ENCODE measurements around the gene PKP1.
"Not testable (repeated sequence)": the region's sequence is repeated elsewhere in the genome, so short reads cannot be mapped to it uniquely, and the experiment has no call there.

The PKP1 gene, protein sequence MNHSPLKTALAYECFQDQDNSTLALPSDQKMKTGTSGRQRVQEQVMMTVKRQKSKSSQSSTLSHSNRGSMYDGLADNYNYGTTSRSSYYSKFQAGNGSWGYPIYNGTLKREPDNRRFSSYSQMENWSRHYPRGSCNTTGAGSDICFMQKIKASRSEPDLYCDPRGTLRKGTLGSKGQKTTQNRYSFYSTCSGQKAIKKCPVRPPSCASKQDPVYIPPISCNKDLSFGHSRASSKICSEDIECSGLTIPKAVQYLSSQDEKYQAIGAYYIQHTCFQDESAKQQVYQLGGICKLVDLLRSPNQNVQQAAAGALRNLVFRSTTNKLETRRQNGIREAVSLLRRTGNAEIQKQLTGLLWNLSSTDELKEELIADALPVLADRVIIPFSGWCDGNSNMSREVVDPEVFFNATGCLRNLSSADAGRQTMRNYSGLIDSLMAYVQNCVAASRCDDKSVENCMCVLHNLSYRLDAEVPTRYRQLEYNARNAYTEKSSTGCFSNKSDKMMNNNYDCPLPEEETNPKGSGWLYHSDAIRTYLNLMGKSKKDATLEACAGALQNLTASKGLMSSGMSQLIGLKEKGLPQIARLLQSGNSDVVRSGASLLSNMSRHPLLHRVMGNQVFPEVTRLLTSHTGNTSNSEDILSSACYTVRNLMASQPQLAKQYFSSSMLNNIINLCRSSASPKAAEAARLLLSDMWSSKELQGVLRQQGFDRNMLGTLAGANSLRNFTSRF

DNA sequence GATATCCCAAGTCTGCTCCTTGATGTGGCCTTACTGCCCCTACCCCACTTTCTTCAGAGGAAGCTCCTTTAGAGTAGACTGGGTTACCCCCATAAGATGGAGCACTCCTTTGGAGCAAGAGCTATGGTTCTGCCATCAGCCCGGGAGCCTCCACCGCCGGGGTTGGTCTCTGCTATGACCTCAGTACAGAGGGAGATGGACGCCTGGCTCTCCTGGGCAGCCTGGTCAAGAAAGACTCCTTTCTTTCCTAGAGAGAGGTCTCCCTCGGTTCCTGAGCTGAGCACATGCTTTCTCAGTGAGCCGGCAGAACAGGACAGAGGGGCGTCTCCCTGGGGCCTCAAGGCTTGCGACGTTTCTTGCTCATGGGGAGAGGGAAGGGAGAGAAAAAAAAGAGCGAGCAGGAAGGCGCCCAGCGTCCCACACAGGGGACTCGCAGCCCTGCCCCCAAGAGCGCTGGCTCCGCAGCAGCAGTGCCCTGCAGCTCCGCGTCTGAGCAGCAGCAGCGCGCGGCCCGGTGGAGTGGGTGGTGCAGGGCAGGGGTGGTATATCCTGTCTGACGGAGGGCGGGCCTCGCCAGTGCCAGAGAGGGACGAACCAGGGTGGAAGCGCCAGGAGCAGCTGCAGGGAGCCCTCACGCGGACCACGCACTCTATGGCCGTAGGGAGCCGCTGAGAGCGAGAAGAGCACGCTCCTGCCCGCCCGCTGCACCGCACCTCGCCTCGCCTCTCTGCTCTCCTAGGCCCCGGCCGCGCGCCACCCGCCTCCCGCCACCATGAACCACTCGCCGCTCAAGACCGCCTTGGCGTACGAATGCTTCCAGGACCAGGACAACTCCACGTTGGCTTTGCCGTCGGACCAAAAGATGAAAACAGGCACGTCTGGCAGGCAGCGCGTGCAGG lies at the start of gene PKP1:
Gene PKP1 (plus strand): TSS at position 576 of the 899 bp plus-strand sequence. CDS start 197 bp downstream, at position 773.
- Histone ChIP-seq H3K9me3 (ENCODE audit: control insufficient read depth, low read length) (no peaks in the 10 kb centered on the region), H3K9ac (ENCODE audit: low read length) (no peak within 1 kb of the TSS), H3K4me3 (ENCODE audit: low read length) (no peak within 1 kb of the TSS), H3K36me3 (ENCODE audit: control insufficient read depth, insufficient read depth, low read length) (no peaks in the 10 kb centered on the region), H3K4me1 (ENCODE audit: control insufficient read depth, insufficient read depth, low read length) (peaks cover 13% of the 10 kb centered on the region), H3K27me3 (ENCODE audit: control insufficient read depth, insufficient read depth, low read length) (peaks cover 45% of the 10 kb centered on the region)

DNA sequence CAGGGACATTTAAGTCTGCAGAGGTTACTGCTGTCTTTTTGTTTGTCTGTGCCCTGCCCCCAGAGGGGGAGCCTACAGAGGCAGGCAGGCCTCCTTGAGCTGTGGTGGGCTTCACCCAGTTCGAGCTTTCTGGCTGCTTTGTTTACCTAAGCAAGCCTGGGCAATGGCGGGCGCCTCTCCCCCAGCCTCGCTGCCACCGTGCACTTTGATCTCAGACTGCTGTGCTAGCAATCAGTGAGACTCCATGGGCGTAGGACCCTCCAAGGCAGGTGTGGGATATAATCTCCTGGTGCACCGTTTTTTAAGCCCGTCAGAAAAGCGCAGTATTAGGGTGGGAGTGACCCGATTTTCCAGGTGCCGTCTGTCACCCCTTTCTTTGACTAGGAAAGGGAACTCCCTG lies 43.7 kb upstream of the PKP1 start:
- H3K4me1 ChIP-seq (ENCODE audit: control insufficient read depth, insufficient read depth, low read length); H3K27me3 ChIP-seq (ENCODE audit: control insufficient read depth, insufficient read depth, low read length); H3K36me3 ChIP-seq (ENCODE audit: control insufficient read depth, insufficient read depth, low read length); H3K4me3 ChIP-seq (ENCODE audit: low read length); H3K9ac ChIP-seq (ENCODE audit: low read length); H3K9me3 ChIP-seq (ENCODE audit: control insufficient read depth, low read length): not testable (repeated sequence)

DNA sequence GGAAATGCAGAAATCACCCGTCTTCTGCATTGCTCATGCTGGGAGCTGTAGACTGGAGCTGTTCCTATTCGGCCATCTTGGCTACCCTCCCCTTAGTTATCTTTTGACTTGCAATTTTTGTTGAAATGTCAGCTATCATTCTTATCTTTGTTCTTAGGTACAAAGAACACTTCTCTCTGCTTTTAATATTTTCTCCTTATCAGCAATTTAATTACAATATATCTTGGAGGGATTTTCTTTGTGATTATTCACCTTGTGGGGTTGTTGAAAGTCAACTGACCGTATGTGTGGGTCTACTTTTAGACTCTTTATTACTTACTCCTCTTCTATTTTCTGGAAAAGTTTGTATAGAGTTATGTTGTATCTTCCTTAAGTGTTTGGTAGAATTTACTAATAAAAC lies 43.1 kb upstream of the PKP1 start:
- Histone ChIP-seq H3K4me1 (ENCODE audit: control insufficient read depth, insufficient read depth, low read length) (no peaks in the 10 kb centered on the region), H3K36me3 (ENCODE audit: control insufficient read depth, insufficient read depth, low read length) (no peaks in the 10 kb centered on the region), H3K27me3 (ENCODE audit: control insufficient read depth, insufficient read depth, low read length) (no peaks in the 10 kb centered on the region), H3K4me3 (ENCODE audit: low read length) (no peak overlapping the region), H3K9ac (ENCODE audit: low read length) (no peak overlapping the region), H3K9me3 (ENCODE audit: control insufficient read depth, low read length) (no peaks in the 10 kb centered on the region)

DNA sequence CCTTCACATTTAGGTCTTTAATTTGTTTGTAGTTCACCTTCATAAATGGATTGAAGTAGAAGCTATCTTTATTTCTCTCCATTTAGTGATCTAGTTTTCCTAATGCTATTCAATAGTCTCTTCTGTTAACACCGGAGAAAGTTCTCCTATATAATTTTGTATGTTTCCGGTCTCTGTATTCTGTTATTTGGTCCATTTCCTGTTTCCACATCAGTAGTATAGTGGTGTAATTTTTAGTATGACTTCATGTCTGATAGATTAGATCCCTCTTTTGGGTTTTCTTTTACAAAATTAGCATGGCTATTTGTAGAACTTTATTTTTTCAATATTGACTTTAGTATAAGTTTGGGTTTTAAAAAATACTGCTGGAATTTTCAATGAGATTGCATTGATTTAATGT lies 41.6 kb upstream of the PKP1 start:
- Histone ChIP-seq H3K4me3 (ENCODE audit: low read length) (no peak overlapping the region), H3K27me3 (ENCODE audit: control insufficient read depth, insufficient read depth, low read length) (no peaks in the 10 kb centered on the region), H3K9me3 (ENCODE audit: control insufficient read depth, low read length) (no peaks in the 10 kb centered on the region), H3K4me1 (ENCODE audit: control insufficient read depth, insufficient read depth, low read length) (no peaks in the 10 kb centered on the region), H3K36me3 (ENCODE audit: control insufficient read depth, insufficient read depth, low read length) (no peaks in the 10 kb centered on the region), H3K9ac (ENCODE audit: low read length) (no peak overlapping the region)

DNA sequence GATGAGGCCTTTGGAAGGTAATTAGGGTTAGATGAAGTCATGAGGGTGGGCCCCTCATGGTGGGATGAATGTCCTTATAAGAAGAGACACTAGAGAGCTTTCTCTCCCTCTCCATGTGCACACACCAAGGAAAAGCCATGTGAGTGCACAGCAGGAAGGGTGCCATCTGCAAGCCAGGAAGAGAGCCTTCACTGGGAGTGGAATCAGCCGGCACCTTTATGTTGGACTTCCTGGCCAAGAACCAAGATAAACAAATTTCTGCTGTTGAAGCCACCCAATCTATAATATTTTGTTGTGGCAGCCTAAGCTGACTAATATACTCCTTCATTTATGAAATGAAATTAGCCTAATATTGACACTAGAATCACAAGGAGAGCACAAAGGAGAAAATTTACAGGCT lies 38.2 kb upstream of the PKP1 start:
- Histone ChIP-seq H3K36me3 (ENCODE audit: control insufficient read depth, insufficient read depth, low read length) (no peaks in the 10 kb centered on the region), H3K4me3 (ENCODE audit: low read length) (no peak overlapping the region), H3K9ac (ENCODE audit: low read length) (no peak overlapping the region), H3K27me3 (ENCODE audit: control insufficient read depth, insufficient read depth, low read length) (no peaks in the 10 kb centered on the region), H3K4me1 (ENCODE audit: control insufficient read depth, insufficient read depth, low read length) (peaks cover 6% of the 10 kb centered on the region), H3K9me3 (ENCODE audit: control insufficient read depth, low read length) (no peaks in the 10 kb centered on the region)

DNA sequence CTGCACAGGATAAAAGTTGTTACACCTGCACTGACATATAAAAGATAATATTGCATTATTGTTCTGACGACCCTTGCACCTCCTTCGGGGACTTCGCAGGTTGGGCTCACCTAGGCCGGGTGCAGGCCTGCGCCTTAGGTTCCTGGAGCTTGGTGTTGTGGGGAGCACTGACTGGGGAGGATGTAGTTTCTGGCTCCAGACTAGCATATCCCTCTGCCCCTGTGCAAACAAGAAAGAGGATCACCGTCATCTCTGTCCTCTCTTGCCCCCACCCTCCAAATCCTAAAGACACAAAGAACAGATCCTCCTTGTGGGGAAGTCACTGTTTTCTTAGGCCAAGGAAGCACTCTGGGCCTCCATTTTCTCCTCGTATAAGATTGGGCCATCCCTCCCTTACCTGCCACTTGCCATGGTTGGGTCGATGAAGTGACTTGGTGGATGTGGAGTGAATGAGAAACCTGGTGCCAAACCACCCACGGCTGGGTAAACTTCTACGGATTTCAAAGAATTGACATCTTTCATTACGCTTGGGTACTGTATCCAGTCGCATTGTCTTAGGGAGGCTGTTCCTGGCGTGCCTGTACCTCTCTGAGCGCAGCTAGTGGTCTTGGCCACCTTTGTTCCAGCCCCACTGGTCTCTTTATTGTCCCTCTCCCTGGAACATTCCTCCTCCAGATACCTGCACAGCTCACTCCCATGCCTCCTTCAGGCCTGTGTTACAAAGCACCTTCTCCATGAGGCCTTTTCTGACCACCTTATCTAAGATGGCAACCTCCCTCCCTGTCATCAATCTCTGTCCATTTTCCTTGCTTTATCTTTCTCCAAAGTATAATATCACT lies 34.4 kb upstream of the PKP1 start:
- peaks cover 3% of the 10 kb centered on the region for H3K27me3 ChIP-seq (ENCODE audit: control insufficient read depth, insufficient read depth, low read length)
- no peaks in the 10 kb centered on the region for H3K9me3 ChIP-seq (ENCODE audit: control insufficient read depth, low read length)
- no peaks in the 10 kb centered on the region for H3K36me3 ChIP-seq (ENCODE audit: control insufficient read depth, insufficient read depth, low read length)
- H3K4me3 ChIP-seq (ENCODE audit: low read length): no peak overlapping the region
- H3K9ac ChIP-seq (ENCODE audit: low read length): no peak overlapping the region
- H3K4me1 ChIP-seq (ENCODE audit: control insufficient read depth, insufficient read depth, low read length): peaks cover 8% of the 10 kb centered on the region

DNA sequence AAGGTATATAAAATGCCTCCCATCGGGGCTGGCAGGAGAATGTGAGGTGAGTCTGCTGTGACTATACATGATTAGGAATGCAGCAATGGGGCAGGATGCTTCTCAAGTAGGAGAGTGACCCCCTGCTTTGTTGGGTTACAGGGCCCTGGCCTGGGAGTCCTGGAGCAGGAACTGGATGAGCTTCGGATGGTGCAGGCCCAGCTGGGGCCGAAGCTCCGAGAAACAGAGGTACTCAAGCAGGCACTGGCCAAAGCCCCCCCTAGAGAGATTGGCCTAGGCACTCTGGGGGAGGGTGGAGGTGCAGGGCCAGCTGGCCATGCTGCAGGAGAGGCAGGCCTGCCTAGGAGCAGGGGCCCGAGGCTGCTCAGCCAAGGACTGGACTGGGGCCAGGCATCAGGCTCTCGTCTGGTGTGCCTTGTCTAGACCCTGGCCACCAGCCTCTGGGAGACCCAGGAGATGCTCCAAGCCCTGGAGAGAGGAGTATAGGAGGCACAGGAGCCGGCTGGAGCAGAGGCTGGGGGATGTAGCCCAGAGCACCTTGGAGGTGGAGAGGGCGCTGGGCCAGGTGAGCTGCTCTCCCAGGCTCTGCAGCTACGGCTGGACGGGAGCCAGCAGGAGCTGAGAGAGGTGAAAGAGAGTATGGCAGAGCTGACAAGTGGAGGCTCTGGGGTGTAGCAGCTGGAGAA lies 32.8 kb upstream of the PKP1 start:
- Histone ChIP-seq H3K27me3 (ENCODE audit: control insufficient read depth, insufficient read depth, low read length) (peaks cover 3% of the 10 kb centered on the region), H3K9ac (ENCODE audit: low read length) (no peak overlapping the region), H3K36me3 (ENCODE audit: control insufficient read depth, insufficient read depth, low read length) (no peaks in the 10 kb centered on the region), H3K9me3 (ENCODE audit: control insufficient read depth, low read length) (no peaks in the 10 kb centered on the region), H3K4me1 (ENCODE audit: control insufficient read depth, insufficient read depth, low read length) (peaks cover 8% of the 10 kb centered on the region), H3K4me3 (ENCODE audit: low read length) (no peak overlapping the region)

DNA sequence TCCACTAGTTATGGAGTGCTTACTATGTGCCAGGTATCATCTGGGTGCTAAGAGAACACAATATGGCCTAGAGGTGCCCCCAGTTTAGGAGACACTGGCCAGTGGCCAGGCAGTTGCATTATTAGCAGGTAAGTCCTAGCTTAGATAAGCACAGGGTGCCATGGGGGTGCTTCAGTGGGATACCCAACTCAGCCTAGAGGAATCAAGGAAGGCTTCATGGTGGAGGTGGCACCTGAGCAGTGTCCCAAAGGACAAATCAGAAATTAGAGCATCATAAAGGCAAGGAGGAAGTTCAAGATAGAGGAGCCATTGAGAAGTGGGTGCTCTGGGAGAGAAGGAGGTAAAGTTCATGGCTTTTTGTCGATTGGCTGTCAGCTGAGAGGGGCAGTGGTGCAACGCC lies 31.9 kb upstream of the PKP1 start:
- Histone ChIP-seq H3K36me3 (ENCODE audit: control insufficient read depth, insufficient read depth, low read length) (no peaks in the 10 kb centered on the region), H3K9me3 (ENCODE audit: control insufficient read depth, low read length) (no peaks in the 10 kb centered on the region)

DNA sequence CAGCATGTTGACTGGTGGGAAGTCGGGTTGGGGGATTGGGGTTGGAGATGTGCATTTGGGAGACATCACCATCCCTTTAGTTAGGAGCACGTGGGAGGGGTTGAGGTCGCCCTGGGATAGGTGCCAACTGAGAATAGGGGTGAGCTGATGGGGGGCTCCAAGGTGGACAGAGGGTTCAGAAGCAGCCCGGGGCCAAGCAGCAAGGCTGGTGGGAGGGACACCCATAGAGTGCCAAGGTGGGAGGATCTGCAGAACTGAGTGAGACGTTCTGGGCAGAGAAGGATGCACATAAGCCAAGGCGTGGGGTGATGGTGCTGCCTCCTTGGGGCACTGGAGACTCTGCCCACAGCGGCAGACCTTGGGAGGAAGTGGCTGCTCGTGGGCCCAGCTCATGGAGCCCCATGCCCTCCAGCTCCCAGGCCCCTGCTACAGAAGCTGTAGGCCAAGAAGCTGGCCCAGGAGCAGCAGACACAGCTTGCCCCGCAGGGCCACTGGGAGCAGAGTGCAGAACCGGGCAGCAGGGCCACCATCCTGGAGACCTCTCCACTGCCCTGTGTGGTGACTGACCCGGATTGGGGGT lies 31.4 kb upstream of the PKP1 start:
- H3K9ac ChIP-seq (ENCODE audit: low read length): no peak overlapping the region
- peaks cover 3% of the 10 kb centered on the region for H3K27me3 ChIP-seq (ENCODE audit: control insufficient read depth, insufficient read depth, low read length)

More for the DNA sequence above, 31.9 kb upstream of the PKP1 start:
- Histone ChIP-seq H3K4me1 (ENCODE audit: control insufficient read depth, insufficient read depth, low read length) (peaks cover 8% of the 10 kb centered on the region), H3K9ac (ENCODE audit: low read length) (no peak overlapping the region), H3K4me3 (ENCODE audit: low read length) (no peak overlapping the region), H3K27me3 (ENCODE audit: control insufficient read depth, insufficient read depth, low read length) (peaks cover 3% of the 10 kb centered on the region)

DNA sequence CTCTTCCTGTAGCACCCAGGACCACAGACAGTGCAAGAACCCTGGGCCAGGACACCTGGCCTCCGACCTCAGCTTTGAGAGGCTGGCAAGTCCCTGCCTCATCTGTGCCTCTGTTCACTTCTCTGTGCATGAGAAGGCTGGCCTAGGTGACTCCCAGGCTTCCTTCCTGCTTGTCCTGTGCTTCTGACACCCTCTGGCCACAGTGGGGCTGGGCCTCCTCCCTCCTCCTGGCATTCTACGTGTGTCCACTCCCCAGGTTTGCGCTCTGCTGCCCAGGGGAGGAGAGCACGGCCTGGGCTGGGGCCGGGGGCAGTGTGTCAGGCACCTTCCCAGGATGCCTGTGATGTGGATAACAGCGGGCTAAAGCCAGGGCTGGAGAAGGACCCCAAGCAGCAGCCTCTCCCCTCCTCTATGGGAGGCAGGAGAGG lies 30.3 kb upstream of the PKP1 start:
- peaks cover 8% of the 10 kb centered on the region for H3K4me1 ChIP-seq (ENCODE audit: control insufficient read depth, insufficient read depth, low read length)
- no peak overlapping the region for H3K4me3 ChIP-seq (ENCODE audit: low read length)
- H3K36me3 ChIP-seq (ENCODE audit: control insufficient read depth, insufficient read depth, low read length): no peaks in the 10 kb centered on the region
- H3K27me3 ChIP-seq (ENCODE audit: control insufficient read depth, insufficient read depth, low read length): peaks cover 3% of the 10 kb centered on the region
- H3K9ac ChIP-seq (ENCODE audit: low read length): no peak overlapping the region
- H3K9me3 ChIP-seq (ENCODE audit: control insufficient read depth, low read length): no peaks in the 10 kb centered on the region

More for the DNA sequence above, 31.4 kb upstream of the PKP1 start:
- H3K4me1 ChIP-seq (ENCODE audit: control insufficient read depth, insufficient read depth, low read length): peaks cover 8% of the 10 kb centered on the region
- no peaks in the 10 kb centered on the region for H3K36me3 ChIP-seq (ENCODE audit: control insufficient read depth, insufficient read depth, low read length)
- H3K9me3 ChIP-seq (ENCODE audit: control insufficient read depth, low read length): no peaks in the 10 kb centered on the region
- H3K4me3 ChIP-seq (ENCODE audit: low read length): no peak overlapping the region
